H9 (cell line): Measurements from ENCODE around the gene LRIG1. TPM values are rescaled to one million over a fixed set of nuclear protein-coding genes. Genes with fewer than 3 reads are reported as not detected.

ENCODE experiments used
- DNase-seq: peaks from one replicate; pipeline ENCODE4 v3.0.0-alpha.2; 2017
- H2AFZ ChIP-seq: one replicate; pipeline ENCODE4 v1.6.1; 2013; ENCODE audit warnings: mild to moderate bottlenecking, low read length, control low read depth, moderate library complexity
- H2AK5ac ChIP-seq: 2 replicates; pipeline ENCODE4 v1.6.1; 2013; ENCODE audit warnings: low read length, control low read depth, mixed read lengths; ENCODE audit not compliant: insufficient read length
- H2BK120ac ChIP-seq: one replicate; pipeline ENCODE4 v1.6.1; 2013; ENCODE audit warnings: low read depth, mild to moderate bottlenecking, low read length, control low read depth, inconsistent platforms; ENCODE audit not compliant: poor library complexity, severe bottlenecking
- H2BK12ac ChIP-seq: 2 replicates; pipeline ENCODE4 v1.6.1; 2013; ENCODE audit warnings: low read length, control low read depth, mixed read lengths, low read depth; ENCODE audit not compliant: insufficient read length
- H2BK15ac ChIP-seq: 2 replicates; pipeline ENCODE4 v1.6.1; 2013; ENCODE audit warnings: low read depth, low read length, control low read depth
- H2BK20ac ChIP-seq: one replicate; pipeline ENCODE4 v1.6.1; 2013; ENCODE audit warnings: low read depth, mild to moderate bottlenecking, low read length, control low read depth, inconsistent platforms; ENCODE audit not compliant: poor library complexity, severe bottlenecking
- H2BK5ac ChIP-seq: 2 replicates; pipeline ENCODE4 v1.6.1; 2013; ENCODE audit warnings: low read length, control low read depth, mixed read lengths; ENCODE audit not compliant: insufficient read length
- H3K14ac ChIP-seq: 2 replicates; pipeline ENCODE4 v1.6.1; 2013; ENCODE audit warnings: low read length, control low read depth; ENCODE audit not compliant: insufficient read depth
- H3K18ac ChIP-seq: 2 replicates; pipeline ENCODE4 v1.6.1; 2013; ENCODE audit warnings: low read depth, mild to moderate bottlenecking, mixed read lengths, low read length, control low read depth; ENCODE audit not compliant: insufficient read length
- H3K23ac ChIP-seq: 2 replicates; pipeline ENCODE4 v1.6.1; 2013; ENCODE audit warnings: low read length, control low read depth, mixed read lengths, low read depth; ENCODE audit not compliant: insufficient read length
- H3K23me2 ChIP-seq: 2 replicates; pipeline ENCODE4 v1.6.1; 2013; ENCODE audit warnings: low read depth, mild to moderate bottlenecking, mixed read lengths, low read length, control low read depth; ENCODE audit not compliant: insufficient read length, poor library complexity, severe bottlenecking
- H3K27ac ChIP-seq: 2 replicates; pipeline ENCODE4 v1.5.1; 2013; ENCODE audit warnings: low read length, control low read depth, mixed read lengths, low read depth; ENCODE audit not compliant: insufficient read length
- H3K27me3 ChIP-seq: 2 replicates; pipeline ENCODE4 v1.6.1; 2013; ENCODE audit warnings: low read length, control low read depth, inconsistent platforms; ENCODE audit not compliant: insufficient read depth
- H3K4ac ChIP-seq: 2 replicates; pipeline ENCODE4 v1.6.1; 2013; ENCODE audit warnings: low read depth, mild to moderate bottlenecking, control low read depth, inconsistent platforms, low read length, moderate library complexity
- H3K4me1 ChIP-seq: 2 replicates; pipeline ENCODE4 v1.6.1; 2013; ENCODE audit warnings: low read length, control low read depth, inconsistent platforms; ENCODE audit not compliant: insufficient read depth
- H3K4me2 ChIP-seq: 2 replicates; pipeline ENCODE4 v1.6.1; 2013; ENCODE audit warnings: low read length, control low read depth, mixed read lengths; ENCODE audit not compliant: insufficient read length, insufficient read depth
- H3K56ac ChIP-seq: 2 replicates; pipeline ENCODE4 v1.6.1; 2013; ENCODE audit warnings: low read depth, mild to moderate bottlenecking, mixed read lengths, low read length, control low read depth; ENCODE audit not compliant: insufficient read length
- H3K79me1 ChIP-seq: 2 replicates; pipeline ENCODE4 v1.6.1; 2013; ENCODE audit warnings: low read depth, mild to moderate bottlenecking, moderate library complexity, low read length, control low read depth, inconsistent platforms; ENCODE audit not compliant: insufficient read depth, poor library complexity, severe bottlenecking
- H3K79me2 ChIP-seq: 2 replicates; pipeline ENCODE4 v1.6.1; 2013; ENCODE audit warnings: low read length, control low read depth, inconsistent platforms; ENCODE audit not compliant: insufficient read depth
- H3K9ac ChIP-seq: 2 replicates; pipeline ENCODE4 v1.6.1; 2013; ENCODE audit warnings: low read length, control low read depth, mixed read lengths; ENCODE audit not compliant: insufficient read length; ENCODE audit errors: extremely low read depth
- H3K9me3 ChIP-seq: one replicate; pipeline ENCODE4 v1.6.1; 2013; ENCODE audit warnings: low read depth, low read length, inconsistent platforms; ENCODE audit not compliant: control insufficient read depth
- H3T11ph ChIP-seq: one replicate; pipeline ENCODE4 v1.6.1; 2013; ENCODE audit warnings: mild to moderate bottlenecking, low read length, control low read depth, inconsistent platforms
- H4K20me1 ChIP-seq: one replicate; pipeline ENCODE4 v1.6.1; 2013; ENCODE audit not compliant: control insufficient read depth, insufficient read length, insufficient read depth
- H4K5ac ChIP-seq: 2 replicates; pipeline ENCODE4 v1.6.1; 2013; ENCODE audit warnings: low read depth, mild to moderate bottlenecking, mixed read lengths, low read length, control low read depth; ENCODE audit not compliant: insufficient read length
- H4K8ac ChIP-seq: replicated peaks from 2 replicates; pipeline ENCODE4 v1.6.1; 2013; ENCODE audit warnings: low read length, control low read depth, mixed read lengths, low read depth; ENCODE audit not compliant: insufficient read length
- H4K91ac ChIP-seq: 2 replicates; pipeline ENCODE4 v1.6.1; 2013; ENCODE audit warnings: low read depth, mild to moderate bottlenecking, moderate library complexity, mixed read lengths, low read length, control low read depth; ENCODE audit not compliant: insufficient read length
- H3K27ac Mint-ChIP-seq, 3 experiments: 2 replicates in 2 of 3; 3 replicates in 1 of 3; pipeline ENCODE4 v1.8.0; 2020 to 2021; ENCODE audit warnings: mixed read lengths in 3 of 3, mild to moderate bottlenecking in 1 of 3, moderate library complexity in 1 of 3
- H3K27me3 Mint-ChIP-seq: 2 replicates; pipeline ENCODE4 v1.8.0; 2021; ENCODE audit warnings: low read depth, mild to moderate bottlenecking, moderate library complexity, mixed read lengths
- H3K36me3 Mint-ChIP-seq, 3 experiments: 2 replicates in 2 of 3; 3 replicates in 1 of 3; pipeline ENCODE4 v1.8.0; 2020 to 2021; ENCODE audit warnings: low read depth in 3 of 3, mixed read lengths in 3 of 3; ENCODE audit not compliant: insufficient read depth in 1 of 3
- H3K4me1 Mint-ChIP-seq, 2 experiments: 2 replicates each; pipeline ENCODE4 v1.8.0; 2020; ENCODE audit warnings: mixed read lengths in 2 of 2
- H3K4me3 Mint-ChIP-seq, 2 experiments: 2 replicates in 1 of 2; 3 replicates in 1 of 2; pipeline ENCODE4 v1.8.0; 2020 to 2021; ENCODE audit warnings: mild to moderate bottlenecking in 2 of 2, mixed read lengths in 2 of 2, moderate library complexity in 1 of 2
- H3K9me3 Mint-ChIP-seq, 2 experiments: 2 replicates in 1 of 2; 3 replicates in 1 of 2; pipeline ENCODE4 v1.8.0; 2020; ENCODE audit warnings: mild to moderate bottlenecking in 2 of 2, mixed read lengths in 2 of 2, moderate library complexity in 1 of 2
- WGBS: extraction: QIAGEN DNeasy Blood & Tissue Kit; methylation state at CpG from one replicate; pipeline ENCODE4 v1.1.7; 2013; ENCODE audit warnings: missing lambda C conversion rate, low lambda C conversion rate, mixed read lengths; ENCODE audit not compliant: insufficient read length; ENCODE audit errors: extremely low coverage; 5-methylcytosine and 5-hydroxymethylcytosine counted together
- total RNA-seq: library from RNA; stranded (reverse); gene quantifications from 2 replicates; pipeline ENCODE4 v1.2.1, GENCODE V29; 2021
- TF ChIP-seq, protein P1 (sequence below): fragments of 200-600 bp; sonication (generic); conservative IDR thresholded peaks from 3 replicates; pipeline ENCODE4 v1.8.0; 2021; ENCODE audit warnings: antibody characterized with exemption, mild to moderate bottlenecking

LRIG1 gene
- total RNA-seq, 1 experiment from 2014 or later: 70.3 TPM

GRCh38 chr3:66355394-66355793 lies 145.4 kb downstream of the LRIG1 start:
- Mint-ChIP-seq H3K27ac (no peak overlapping the region), H3K27me3 (no peaks in the 10 kb centered on the region), H3K36me3 (no peaks in the 10 kb centered on the region), H3K4me1 (peaks cover 5 to 8% of the 10 kb centered on the region in 2 experiments; a peak in 3 of 4 replicates), H3K9me3 (no peaks in the 10 kb centered on the region), H3K4me3 (no peak overlapping the region)
- TF ChIP-seq, protein P1, sequence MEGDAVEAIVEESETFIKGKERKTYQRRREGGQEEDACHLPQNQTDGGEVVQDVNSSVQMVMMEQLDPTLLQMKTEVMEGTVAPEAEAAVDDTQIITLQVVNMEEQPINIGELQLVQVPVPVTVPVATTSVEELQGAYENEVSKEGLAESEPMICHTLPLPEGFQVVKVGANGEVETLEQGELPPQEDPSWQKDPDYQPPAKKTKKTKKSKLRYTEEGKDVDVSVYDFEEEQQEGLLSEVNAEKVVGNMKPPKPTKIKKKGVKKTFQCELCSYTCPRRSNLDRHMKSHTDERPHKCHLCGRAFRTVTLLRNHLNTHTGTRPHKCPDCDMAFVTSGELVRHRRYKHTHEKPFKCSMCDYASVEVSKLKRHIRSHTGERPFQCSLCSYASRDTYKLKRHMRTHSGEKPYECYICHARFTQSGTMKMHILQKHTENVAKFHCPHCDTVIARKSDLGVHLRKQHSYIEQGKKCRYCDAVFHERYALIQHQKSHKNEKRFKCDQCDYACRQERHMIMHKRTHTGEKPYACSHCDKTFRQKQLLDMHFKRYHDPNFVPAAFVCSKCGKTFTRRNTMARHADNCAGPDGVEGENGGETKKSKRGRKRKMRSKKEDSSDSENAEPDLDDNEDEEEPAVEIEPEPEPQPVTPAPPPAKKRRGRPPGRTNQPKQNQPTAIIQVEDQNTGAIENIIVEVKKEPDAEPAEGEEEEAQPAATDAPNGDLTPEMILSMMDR: no peak
- H2BK15ac ChIP-seq: no peak overlapping the region
- no peak for DNase-seq
- no peak overlapping the region for H4K91ac ChIP-seq
- WGBS: no CpG with 5 or more reads among the region's 3 CpGs
- no peak overlapping the region for H3K56ac ChIP-seq
- no peaks in the 10 kb centered on the region for H3K79me1 ChIP-seq
- no peak overlapping the region for H3K4ac ChIP-seq
- H3K79me2 ChIP-seq: no peaks in the 10 kb centered on the region
- H2BK12ac ChIP-seq: no peak overlapping the region
- H3K27me3 ChIP-seq: no peaks in the 10 kb centered on the region
- H3T11ph ChIP-seq: no peak overlapping the region
- H4K5ac ChIP-seq: no peak overlapping the region
- H2AFZ ChIP-seq: no peak overlapping the region
- H3K27ac ChIP-seq: no peak overlapping the region
- no peak overlapping the region for H3K23ac ChIP-seq
- H3K9ac ChIP-seq: no peak overlapping the region
- H2BK5ac ChIP-seq: no peak overlapping the region
- H4K20me1 ChIP-seq: no peaks in the 10 kb centered on the region
- H3K9me3 ChIP-seq: no peaks in the 10 kb centered on the region
- H2BK120ac ChIP-seq: no peak overlapping the region
- H2BK20ac ChIP-seq: no peak overlapping the region
- H3K4me2 ChIP-seq: no peak overlapping the region
- H3K14ac ChIP-seq: no peak overlapping the region
- no peaks in the 10 kb centered on the region for H3K23me2 ChIP-seq
- H2AK5ac ChIP-seq: no peak overlapping the region
- H4K8ac ChIP-seq: no peak overlapping the region
- H3K18ac ChIP-seq: no peak overlapping the region
- no peaks in the 10 kb centered on the region for H3K4me1 ChIP-seq
